ENCODE results near the gene ZNF226. TPM values are rescaled to one million over a fixed set of nuclear protein-coding genes. Genes with fewer than 3 reads are reported as not detected.
A peak's percentile ranks its signal among the peaks of the same experiment; 100 is the strongest.
"Not testable (repeated sequence)": the region's sequence is repeated elsewhere in the genome, so short reads cannot be mapped to it uniquely, and the experiment has no call there.

Gene ZNF226
- total RNA-seq, 5 donors from 2014 or later (not counting 1 experiment from before 2014, with no cell fraction given): 12.3 to 42.0 (median 38.0) TPM

GRCh38 chr19:44149776-44150175, 15.1 kb upstream of the ZNF226 start:
- H3K4me3 Mint-ChIP-seq: no peak overlapping the region
- peaks cover 16 to 37% (median 30%) of the 10 kb centered on the region in 3 donors for H3K9me3 Mint-ChIP-seq
- Histone ChIP-seq H3K9me3 (no peaks in the 10 kb centered on the region), H3K27ac (ENCODE audit: low read length) (no peak overlapping the region), H3K4me3 (ENCODE audit: control insufficient read depth in 1 of 2, extremely low read depth in 1 of 2, low read length in 1 of 2) (no peak overlapping the region), H3K4me1 (ENCODE audit: control insufficient read depth in 1 of 2, extremely low read depth in 1 of 2, insufficient read depth in 2 of 2, low read length in 2 of 2) (no peaks in the 10 kb centered on the region), H3K36me3 (ENCODE audit: control insufficient read depth in 2 of 2, extremely low read depth in 1 of 2, insufficient read depth in 1 of 2, low read length in 1 of 2) (peaks cover 18 to 62% of the 10 kb centered on the region in 2 donors), H3K27me3 (replicated peaks in 1 of 2; ENCODE audit: control insufficient read depth in 2 of 2, extremely low read depth in 1 of 2, insufficient read depth in 2 of 2, low read length in 1 of 2) (no peaks in the 10 kb centered on the region)
- H3K27me3 Mint-ChIP-seq: no peaks in the 10 kb centered on the region
- POLR2A ChIA-PET: interaction anchor here in 1 of 2 donors (0.7 kb wide), 1 partner anchor 48 kb away, joined by 3 read pairs; no protein-coding TSS in a partner anchor
- no peak for ATAC-seq (replicated peaks in 1 of 4)
- H3K4me1 Mint-ChIP-seq: no peaks in the 10 kb centered on the region
- CTCF ChIA-PET: no interaction called here
- DNase-seq: no peak
- H3K36me3 Mint-ChIP-seq: peaks cover 90% of the 10 kb centered on the region
- no peak overlapping the region for H3K27ac Mint-ChIP-seq
- WGBS (ENCODE audit: insufficient coverage): 86% methylated on average over 1 of the region's 4 CpGs

DNA sequence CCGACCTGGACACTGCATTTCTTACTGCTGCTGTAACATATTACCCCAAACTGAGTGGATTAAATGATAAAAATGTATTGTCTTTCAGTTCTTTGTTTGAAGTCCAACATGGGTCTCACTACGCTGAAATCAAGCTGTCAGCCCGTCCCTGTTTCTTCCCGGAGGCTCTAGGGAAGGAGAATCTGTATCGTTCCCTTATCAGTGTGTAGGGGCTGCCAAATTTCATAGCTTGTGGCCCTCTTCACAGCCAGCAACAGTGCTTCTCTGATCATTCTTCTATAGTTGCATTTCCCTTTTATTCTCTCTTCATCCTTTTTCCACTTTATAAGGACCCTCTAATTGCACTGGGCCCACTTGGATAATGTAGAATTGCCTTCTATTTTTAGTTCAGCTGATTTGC, 13.4 kb upstream of the ZNF226 start:
- peaks cover 20 to 63% of the 10 kb centered on the region in 2 donors for H3K36me3 ChIP-seq (ENCODE audit: control insufficient read depth in 2 of 2, extremely low read depth in 1 of 2, insufficient read depth in 1 of 2, low read length in 1 of 2)
- Mint-ChIP-seq H3K4me1 (no peaks in the 10 kb centered on the region), H3K27ac (no peak overlapping the region), H3K9me3 (peaks cover 23 to 47% (median 37%) of the 10 kb centered on the region in 3 donors), H3K4me3 (no peak overlapping the region), H3K36me3 (peaks cover 85% of the 10 kb centered on the region), H3K27me3 (no peaks in the 10 kb centered on the region)
- H3K4me1 ChIP-seq (ENCODE audit: control insufficient read depth in 1 of 2, extremely low read depth in 1 of 2, insufficient read depth in 2 of 2, low read length in 2 of 2): no peaks in the 10 kb centered on the region
- 100% methylated on average over 2 of the region's 5 CpGs for WGBS (ENCODE audit: insufficient coverage)
- H3K27ac ChIP-seq (ENCODE audit: low read length): no peak overlapping the region
- ChIA-PET CTCF (no interaction called here), POLR2A (no interaction called here)
- H3K27me3 ChIP-seq (replicated peaks in 1 of 2; ENCODE audit: control insufficient read depth in 2 of 2, extremely low read depth in 1 of 2, insufficient read depth in 2 of 2, low read length in 1 of 2): no peaks in the 10 kb centered on the region
- H3K4me3 ChIP-seq (ENCODE audit: control insufficient read depth in 1 of 2, extremely low read depth in 1 of 2, low read length in 1 of 2): no peak overlapping the region
- peaks cover 1% of the 10 kb centered on the region for H3K9me3 ChIP-seq
- DNase-seq: no peak
- no peak for ATAC-seq (replicated peaks in 1 of 4)

- Mint-ChIP-seq H3K27ac (no peak overlapping the region), H3K27me3 (no peaks in the 10 kb centered on the region), H3K4me3 (peak overlapping the region in 1 of 3 donors; percentile 9), H3K36me3 (peaks cover 63% of the 10 kb centered on the region), H3K4me1 (no peaks in the 10 kb centered on the region), H3K9me3 (peaks cover 29 to 63% (median 56%) of the 10 kb centered on the region in 3 donors)
- Histone ChIP-seq H3K27me3 (replicated peaks in 1 of 2; ENCODE audit: control insufficient read depth in 2 of 2, extremely low read depth in 1 of 2, insufficient read depth in 2 of 2, low read length in 1 of 2) (no peaks in the 10 kb centered on the region), H3K4me1 (ENCODE audit: control insufficient read depth in 1 of 2, extremely low read depth in 1 of 2, insufficient read depth in 2 of 2, low read length in 2 of 2) (no peaks in the 10 kb centered on the region), H3K36me3 (ENCODE audit: control insufficient read depth in 2 of 2, extremely low read depth in 1 of 2, insufficient read depth in 1 of 2, low read length in 1 of 2) (peaks cover 27 to 40% of the 10 kb centered on the region in 2 donors), H3K4me3 (ENCODE audit: control insufficient read depth in 1 of 2, extremely low read depth in 1 of 2, low read length in 1 of 2) (no peak overlapping the region), H3K9me3 (peaks cover 18% of the 10 kb centered on the region), H3K27ac (ENCODE audit: low read length) (no peak overlapping the region)
- ChIA-PET CTCF (no interaction called here), POLR2A (no interaction called here)
- no peak for ATAC-seq (replicated peaks in 1 of 4)
- no CpG with 5 or more reads among the region's 2 CpGs for WGBS (ENCODE audit: insufficient coverage)
- DNase-seq: no peak
These were observed 8.4 kb upstream of the ZNF226 start for GRCh38 chr19:44156475-44156874.

DNA sequence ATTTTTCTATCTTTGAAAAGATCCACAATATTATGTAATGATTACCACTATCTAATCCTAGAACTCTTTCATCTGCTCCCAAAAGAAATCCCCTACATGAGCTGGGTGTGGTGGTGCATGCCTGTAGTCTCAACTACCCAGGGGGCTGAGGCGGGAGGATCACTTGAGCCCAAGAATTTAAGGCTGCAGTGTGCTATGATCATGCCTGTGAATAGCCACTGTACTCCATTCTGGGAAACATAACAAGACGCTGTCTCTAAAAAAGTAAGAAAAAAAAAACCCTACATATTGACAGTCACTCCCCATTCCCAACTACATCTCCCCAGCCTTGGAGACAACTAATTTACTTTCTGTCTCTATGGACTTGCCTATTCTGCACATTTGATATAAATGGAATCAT, 1.1 kb upstream of the ZNF226 start:
- peaks cover 21 to 48% (median 37%) of the 10 kb centered on the region in 3 donors for H3K9me3 Mint-ChIP-seq
- WGBS (ENCODE audit: insufficient coverage): 100% methylated on average over 2 of the region's 2 CpGs
- POLR2A ChIA-PET: no interaction called here
- peaks cover 37 to 42% (median 38%) of the 10 kb centered on the region in 3 donors for H3K4me1 Mint-ChIP-seq
- CTCF ChIA-PET: no interaction called here
- H3K4me3 Mint-ChIP-seq: peak overlapping the region in 1 of 3 donors; percentile 94
- H3K36me3 ChIP-seq (ENCODE audit: control insufficient read depth in 2 of 2, extremely low read depth in 1 of 2, insufficient read depth in 1 of 2, low read length in 1 of 2): peaks cover 3 to 17% of the 10 kb centered on the region in 2 donors
- H3K4me3 ChIP-seq (ENCODE audit: control insufficient read depth in 1 of 2, extremely low read depth in 1 of 2, low read length in 1 of 2): no peak overlapping the region
- H3K27me3 ChIP-seq (replicated peaks in 1 of 2; ENCODE audit: control insufficient read depth in 2 of 2, extremely low read depth in 1 of 2, insufficient read depth in 2 of 2, low read length in 1 of 2): no peaks in the 10 kb centered on the region
- H3K9me3 ChIP-seq: peaks cover 10% of the 10 kb centered on the region
- ATAC-seq (replicated peaks in 1 of 4) (no peak), DNase-seq (no peak)
- H3K27me3 Mint-ChIP-seq: no peaks in the 10 kb centered on the region
- H3K27ac Mint-ChIP-seq: no peak overlapping the region
- H3K36me3 Mint-ChIP-seq: peaks cover 27% of the 10 kb centered on the region
- no peak overlapping the region for H3K27ac ChIP-seq (ENCODE audit: low read length)
- H3K4me1 ChIP-seq (ENCODE audit: control insufficient read depth in 1 of 2, extremely low read depth in 1 of 2, insufficient read depth in 2 of 2, low read length in 2 of 2): peaks cover 7 to 16% of the 10 kb centered on the region in 2 experiments

DNA sequence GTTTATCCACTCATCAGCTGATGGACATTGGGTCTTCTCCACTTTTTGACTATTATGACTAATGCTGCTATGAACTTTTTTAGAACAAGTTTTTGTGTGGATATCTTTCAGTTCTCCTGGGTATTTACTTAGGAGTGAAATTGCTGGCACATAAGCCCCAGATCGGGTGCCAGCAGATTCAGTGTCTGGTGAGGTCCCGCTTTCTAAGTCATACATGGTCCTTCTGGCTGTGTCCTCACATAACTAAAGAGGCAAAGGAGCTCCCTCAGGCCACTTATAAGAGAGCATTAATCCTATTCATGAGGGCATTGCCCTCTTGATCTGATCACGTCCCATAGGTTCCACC, 600 bp upstream of the ZNF226 start:
- Mint-ChIP-seq H3K27me3 (no peaks in the 10 kb centered on the region), H3K27ac (peak overlapping the region; percentile 88 to 99), H3K9me3 (peaks cover 21 to 49% (median 37%) of the 10 kb centered on the region in 3 donors), H3K4me3 (peak overlapping the region; percentile 94 to 98 (median 97)), H3K4me1 (peaks cover 37 to 42% (median 38%) of the 10 kb centered on the region in 3 donors), H3K36me3 (peaks cover 31% of the 10 kb centered on the region)
- DNase-seq (no peak), ATAC-seq (replicated peaks in 1 of 4) (peak in 1 of 4 experiments; percentile 1)
- ChIA-PET POLR2A (interaction anchor here in 1 of 2 donors (0.7 kb wide), 1 partner anchor 49 kb away, joined by 5 read pairs; no protein-coding TSS in a partner anchor), CTCF (interaction anchor here (0.6 to 0.8 kb wide), 2 partner anchors 48 to 632 kb away, joined by 3 to 5 read pairs; partner anchors contain the start of gene ZNF227 (in 1 of the 2))
- 100% methylated on average over 1 of the region's 3 CpGs for WGBS (ENCODE audit: insufficient coverage)
- Histone ChIP-seq H3K4me1 (ENCODE audit: control insufficient read depth in 1 of 2, extremely low read depth in 1 of 2, insufficient read depth in 2 of 2, low read length in 2 of 2) (peaks cover 7 to 16% of the 10 kb centered on the region in 2 experiments), H3K9me3 (peaks cover 10% of the 10 kb centered on the region), H3K27me3 (replicated peaks in 1 of 2; ENCODE audit: control insufficient read depth in 2 of 2, extremely low read depth in 1 of 2, insufficient read depth in 2 of 2, low read length in 1 of 2) (no peaks in the 10 kb centered on the region), H3K4me3 (ENCODE audit: control insufficient read depth in 1 of 2, extremely low read depth in 1 of 2, low read length in 1 of 2) (peak overlapping the region; percentile 68 to 96), H3K27ac (ENCODE audit: low read length) (peak overlapping the region; percentile 78), H3K36me3 (ENCODE audit: control insufficient read depth in 2 of 2, extremely low read depth in 1 of 2, insufficient read depth in 1 of 2, low read length in 1 of 2) (peaks cover 3 to 22% of the 10 kb centered on the region in 2 donors)

DNA sequence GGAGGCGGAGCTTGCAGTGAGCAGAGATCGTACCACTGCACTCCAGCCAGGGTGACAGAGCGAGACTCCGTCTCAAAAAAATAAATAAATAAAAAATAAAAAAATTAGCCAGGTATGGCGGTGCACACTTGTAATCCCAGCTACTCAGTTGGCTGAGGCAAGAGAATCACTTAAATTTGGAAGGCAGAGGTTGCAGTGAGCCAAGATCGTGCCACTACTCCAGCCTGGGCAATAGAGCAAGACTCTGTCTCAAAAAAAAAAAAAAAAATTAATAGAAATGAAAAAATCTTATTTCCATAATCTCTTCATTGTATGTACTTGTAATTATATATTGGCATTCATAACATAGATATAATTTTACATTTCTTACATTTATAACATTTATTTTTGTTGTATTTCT, 5.8 kb downstream of the ZNF226 start:
- DNase-seq; ATAC-seq (replicated peaks in 1 of 4); H3K4me3 Mint-ChIP-seq; CTCF ChIA-PET; H3K4me1 ChIP-seq (ENCODE audit: control insufficient read depth in 1 of 2, extremely low read depth in 1 of 2, insufficient read depth in 2 of 2, low read length in 2 of 2); H3K27me3 ChIP-seq (replicated peaks in 1 of 2; ENCODE audit: control insufficient read depth in 2 of 2, extremely low read depth in 1 of 2, insufficient read depth in 2 of 2, low read length in 1 of 2); H3K27ac Mint-ChIP-seq; H3K27me3 Mint-ChIP-seq; H3K4me3 ChIP-seq (ENCODE audit: control insufficient read depth in 1 of 2, extremely low read depth in 1 of 2, low read length in 1 of 2); H3K27ac ChIP-seq (ENCODE audit: low read length): not testable (repeated sequence)
- Histone ChIP-seq H3K9me3 (peaks cover 21% of the 10 kb centered on the region), H3K36me3 (ENCODE audit: control insufficient read depth in 2 of 2, extremely low read depth in 1 of 2, insufficient read depth in 1 of 2, low read length in 1 of 2) (peaks cover 19 to 77% of the 10 kb centered on the region in 2 donors)
- H3K9me3 Mint-ChIP-seq: peaks cover 13 to 60% (median 48%) of the 10 kb centered on the region in 3 donors
- no CpG with 5 or more reads among the region's 6 CpGs for WGBS (ENCODE audit: insufficient coverage)
- H3K36me3 Mint-ChIP-seq: peaks cover 85% of the 10 kb centered on the region
- H3K4me1 Mint-ChIP-seq: peaks cover 22 to 24% (median 24%) of the 10 kb centered on the region in 3 donors
- POLR2A ChIA-PET: interaction anchor here in 1 of 2 donors (0.6 kb wide), 1 partner anchor 1953 kb away, joined by 3 read pairs; the partner anchor contains the start of gene DEDD2
